BLaER1 treated with 17β-estradiol and CSF1 and Interleukin-3, amounts not matched to agents 10 nM and 100 nM (cell line): ENCODE measurements around the gene BCL10.
A peak's percentile ranks its signal among the peaks of the same experiment; 100 is the strongest.

ENCODE experiments used
- H3K27ac ChIP-seq, 11 experiments: shearing (Covaris generic); formaldehyde crosslinking; 2 replicates each; pipeline ENCODE4 v1.8.1; 2022
- H3K27me3 ChIP-seq, 11 experiments: shearing (Covaris generic); formaldehyde crosslinking; 2 replicates each; pipeline ENCODE4 v1.8.1; 2022
- H3K36me3 ChIP-seq, 11 experiments: shearing (Covaris generic); formaldehyde crosslinking; 2 replicates each; pipeline ENCODE4 v1.8.1; 2022
- H3K4me1 ChIP-seq, 10 experiments: shearing (Covaris generic); formaldehyde crosslinking; 2 replicates each; pipeline ENCODE4 v1.8.1; 2022
- H3K4me2 ChIP-seq, 11 experiments: shearing (Covaris generic); formaldehyde crosslinking; 2 replicates each; pipeline ENCODE4 v1.8.1; 2022
- H3K4me3 ChIP-seq, 10 experiments: shearing (Covaris generic); formaldehyde crosslinking; 2 replicates each; pipeline ENCODE4 v1.8.1; 2022
- H3K9ac ChIP-seq, 11 experiments: shearing (Covaris generic); formaldehyde crosslinking; 2 replicates each; pipeline ENCODE4 v1.8.1; 2022
- H3K9me3 ChIP-seq, 11 experiments: shearing (Covaris generic); formaldehyde crosslinking; replicated peaks in 1 of 11; 2 replicates each; pipeline ENCODE4 v1.8.1; 2022
- H4K20me1 ChIP-seq, 11 experiments: shearing (Covaris generic); formaldehyde crosslinking; 2 replicates each; pipeline ENCODE4 v1.8.1; 2022
- Cebpa-rat ChIP-seq, 11 experiments: shearing (Covaris generic); IDR thresholded peaks; 2 replicates each; pipeline ENCODE4 v1.8.1; 2022

Gene BCL10

DNA sequence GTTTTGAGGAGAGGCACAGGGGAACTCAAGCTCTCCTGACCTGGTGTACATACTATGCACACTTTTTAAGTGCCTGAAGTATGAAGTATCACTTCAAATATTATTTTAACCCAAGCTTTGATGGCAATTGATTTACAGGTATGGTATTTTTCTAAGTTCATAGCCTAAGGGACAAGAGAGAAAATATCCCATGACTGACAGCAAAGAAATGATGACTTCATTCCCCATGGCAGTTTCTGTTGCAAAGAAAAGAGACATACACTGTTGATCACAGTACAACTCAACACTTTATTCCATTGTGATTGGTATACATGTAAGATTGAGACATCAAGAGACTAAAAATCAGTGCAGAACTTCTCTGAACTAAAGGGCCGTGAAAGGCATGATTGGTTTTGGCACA is 41.8 kb upstream of the BCL10 start:
- no peak overlapping the region for H3K4me3 ChIP-seq
- no peaks in the 10 kb centered on the region for H3K36me3 ChIP-seq
- peaks cover 0 to 4% (median 0%) of the 10 kb centered on the region in 11 experiments; a peak in 5 of 22 replicates for H4K20me1 ChIP-seq
- peaks cover 0 to 9% (median 2%) of the 10 kb centered on the region in 10 experiments; a peak in 3 of 20 replicates for H3K4me1 ChIP-seq
- no peak overlapping the region for H3K27ac ChIP-seq
- H3K9me3 ChIP-seq = no peaks in the 10 kb centered on the region; a peak in 1 of 22 replicates
- no peak for TF ChIP-seq Cebpa-rat (IDR thresholded peaks at IDR 0.05)
- peaks cover 82 to 99% (median 96%) of the 10 kb centered on the region in 11 experiments for H3K27me3 ChIP-seq
- no peak overlapping the region for H3K4me2 ChIP-seq
- no peak overlapping the region for H3K9ac ChIP-seq

GRCh38 chr1:85317560-85317959 is 41.1 kb upstream of the BCL10 start:
- H4K20me1 ChIP-seq = peaks cover 0 to 4% (median 0%) of the 10 kb centered on the region in 11 experiments; a peak in 5 of 22 replicates
- H3K9me3 ChIP-seq = no peaks in the 10 kb centered on the region; a peak in 1 of 22 replicates
- no peak overlapping the region for H3K27ac ChIP-seq
- no peak overlapping the region for H3K9ac ChIP-seq
- no peaks in the 10 kb centered on the region for H3K36me3 ChIP-seq
- peaks cover 76 to 96% (median 93%) of the 10 kb centered on the region in 11 experiments for H3K27me3 ChIP-seq
- no peak overlapping the region for H3K4me2 ChIP-seq
- no peak for TF ChIP-seq Cebpa-rat (IDR thresholded peaks at IDR 0.05)
- no peak overlapping the region for H3K4me3 ChIP-seq
- H3K4me1 ChIP-seq = peaks cover 0 to 9% (median 2%) of the 10 kb centered on the region in 10 experiments; a peak in 3 of 20 replicates

- peaks cover 0 to 20% (median 12%) of the 10 kb centered on the region in 10 experiments; a peak in 16 of 20 replicates for H3K4me1 ChIP-seq
- H3K27ac ChIP-seq = no peak overlapping the region
These were observed 39.9 kb upstream of the BCL10 start for GRCh38 chr1:85316321-85316720.

DNA sequence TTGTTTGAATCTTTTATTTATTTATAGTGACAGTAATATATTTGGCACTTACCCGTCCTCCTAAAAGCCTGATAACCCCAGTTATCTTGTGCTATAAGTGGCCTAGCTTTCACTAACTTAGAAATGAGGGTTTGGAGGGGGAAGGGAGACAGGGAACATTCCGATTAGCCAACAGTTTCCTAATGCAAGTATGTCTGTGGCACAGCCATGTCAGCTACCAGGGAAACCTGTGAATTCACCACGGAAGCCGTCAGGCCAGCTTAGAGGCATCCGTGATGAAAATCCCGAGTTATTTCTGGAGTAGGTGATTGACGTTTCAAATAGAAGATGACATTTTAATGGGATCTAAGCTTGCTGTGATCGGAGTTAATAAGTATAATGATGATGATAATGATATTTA is 39.4 kb upstream of the BCL10 start:
- no peaks in the 10 kb centered on the region; a peak in 1 of 22 replicates for H3K9me3 ChIP-seq
- peaks cover 0 to 22% (median 12%) of the 10 kb centered on the region in 10 experiments; a peak in 16 of 20 replicates for H3K4me1 ChIP-seq
- no peaks in the 10 kb centered on the region for H3K36me3 ChIP-seq

More at GRCh38 chr1:85316321-85316720, 39.9 kb upstream of the BCL10 start:
- H3K27me3 ChIP-seq = peaks cover 74 to 96% (median 83%) of the 10 kb centered on the region in 11 experiments
- no peak for TF ChIP-seq Cebpa-rat (IDR thresholded peaks at IDR 0.05)
- H3K4me2 ChIP-seq = no peak overlapping the region
- H3K9me3 ChIP-seq = no peaks in the 10 kb centered on the region; a peak in 1 of 22 replicates
- H4K20me1 ChIP-seq = peaks cover 0 to 8% (median 0%) of the 10 kb centered on the region in 11 experiments; a peak in 5 of 22 replicates
- no peak overlapping the region for H3K9ac ChIP-seq
- no peaks in the 10 kb centered on the region for H3K36me3 ChIP-seq
- H3K4me3 ChIP-seq = no peak overlapping the region

GRCh38 chr1:85314726-85315125 is 38.3 kb upstream of the BCL10 start:
- Histone ChIP-seq H3K4me3 (no peak overlapping the region), H3K9ac (no peak overlapping the region), H3K36me3 (no peaks in the 10 kb centered on the region), H3K9me3 (no peaks in the 10 kb centered on the region; a peak in 1 of 22 replicates), H3K27ac (no peak overlapping the region), H3K27me3 (peaks cover 65 to 96% (median 81%) of the 10 kb centered on the region in 11 experiments), H3K4me1 (peaks cover 0 to 22% (median 12%) of the 10 kb centered on the region in 10 experiments; a peak in 16 of 20 replicates), H4K20me1 (peaks cover 0 to 8% (median 0%) of the 10 kb centered on the region in 11 experiments; a peak in 1 of 22 replicates), H3K4me2 (no peak overlapping the region)
- no peak for TF ChIP-seq Cebpa-rat (IDR thresholded peaks at IDR 0.05)

More for the DNA sequence above, 39.4 kb upstream of the BCL10 start:
- Histone ChIP-seq H4K20me1 (peaks cover 0 to 8% (median 0%) of the 10 kb centered on the region in 11 experiments; a peak in 5 of 22 replicates), H3K27ac (no peak overlapping the region), H3K4me2 (no peak overlapping the region), H3K9ac (no peak overlapping the region), H3K27me3 (peaks cover 72 to 97% (median 81%) of the 10 kb centered on the region in 11 experiments), H3K4me3 (no peak overlapping the region)
- no peak for TF ChIP-seq Cebpa-rat (IDR thresholded peaks at IDR 0.05)

- no peak for TF ChIP-seq Cebpa-rat (IDR thresholded peaks at IDR 0.05)
- Histone ChIP-seq H3K27me3 (peaks cover 62 to 96% (median 81%) of the 10 kb centered on the region in 11 experiments), H3K9me3 (no peaks in the 10 kb centered on the region; a peak in 1 of 22 replicates), H3K27ac (no peak overlapping the region), H3K9ac (no peak overlapping the region), H3K4me1 (peaks cover 0 to 22% (median 12%) of the 10 kb centered on the region in 10 experiments; a peak in 16 of 20 replicates), H4K20me1 (peaks cover 0 to 8% (median 0%) of the 10 kb centered on the region in 11 experiments; a peak in 2 of 22 replicates), H3K4me2 (peak overlapping the region in 5 of 11 experiments; percentile 1 to 26 (median 4); a peak in 6 of 22 replicates), H3K4me3 (no peak overlapping the region), H3K36me3 (no peaks in the 10 kb centered on the region)
These were observed 37.7 kb upstream of the BCL10 start for GRCh38 chr1:85313888-85314696.

- no peaks in the 10 kb centered on the region; a peak in 1 of 22 replicates for H3K9me3 ChIP-seq
- peaks cover 0 to 8% (median 0%) of the 10 kb centered on the region in 11 experiments; a peak in 3 of 22 replicates for H4K20me1 ChIP-seq
- no peaks in the 10 kb centered on the region for H3K36me3 ChIP-seq
- no peak overlapping the region for H3K9ac ChIP-seq
- H3K4me1 ChIP-seq = peaks cover 0 to 22% (median 12%) of the 10 kb centered on the region in 10 experiments; a peak in 16 of 20 replicates
- no peak for TF ChIP-seq Cebpa-rat (IDR thresholded peaks at IDR 0.05)
- peaks cover 39 to 82% (median 67%) of the 10 kb centered on the region in 11 experiments for H3K27me3 ChIP-seq
- H3K4me2 ChIP-seq = peak overlapping the region in 9 of 11 experiments; percentile 26 to 77 (median 63); a peak in 17 of 22 replicates
- H3K27ac ChIP-seq = no peak overlapping the region
- no peak overlapping the region for H3K4me3 ChIP-seq
These were observed 35.4 kb upstream of the BCL10 start for GRCh38 chr1:85311818-85312217.

DNA sequence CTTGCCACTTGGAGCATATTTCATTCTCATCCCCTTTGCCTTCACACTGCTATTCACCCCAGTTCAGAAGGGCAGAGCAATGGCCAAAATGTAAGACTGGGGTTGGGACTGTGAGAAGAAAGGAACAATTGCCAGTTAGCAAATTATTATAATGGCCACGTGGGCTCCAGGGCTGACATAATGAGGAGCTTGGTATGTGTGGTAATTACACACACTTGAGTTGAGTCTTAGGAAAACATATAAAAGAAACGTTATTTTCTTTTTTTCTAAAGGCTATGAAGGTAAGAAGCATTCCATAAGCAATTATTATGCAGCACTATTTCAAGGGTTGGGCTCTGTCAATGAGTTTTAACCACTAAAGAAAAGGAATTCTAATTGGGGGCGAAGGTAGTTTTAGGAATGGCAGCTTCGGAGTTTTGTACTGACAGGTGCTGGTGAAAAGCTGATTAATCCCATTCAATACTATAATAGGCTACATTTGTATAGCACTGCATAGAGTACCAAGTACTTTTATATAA is 32.5 kb upstream of the BCL10 start:
- no peak overlapping the region for H3K4me2 ChIP-seq
- H3K4me1 ChIP-seq = peaks cover 0 to 18% (median 13%) of the 10 kb centered on the region in 10 experiments; a peak in 16 of 20 replicates
- no peak for TF ChIP-seq Cebpa-rat (IDR thresholded peaks at IDR 0.05)
- H3K4me3 ChIP-seq = no peak overlapping the region
- H3K27ac ChIP-seq = no peak overlapping the region
- H3K9ac ChIP-seq = no peak overlapping the region
- H3K27me3 ChIP-seq = peaks cover 14 to 54% (median 38%) of the 10 kb centered on the region in 11 experiments
- H3K9me3 ChIP-seq = no peaks in the 10 kb centered on the region
- H3K36me3 ChIP-seq = no peaks in the 10 kb centered on the region
- peaks cover 0 to 8% (median 0%) of the 10 kb centered on the region in 11 experiments; a peak in 3 of 22 replicates for H4K20me1 ChIP-seq
